Nephron progenitor cell (in vitro differentiated cells): ENCODE measurements around the gene SUSD3.

ENCODE experiments used
- DNase-seq: peaks from one replicate; pipeline ENCODE4 v3.0.0; 2021
- H3K27ac Mint-ChIP-seq: 2 replicates; pipeline ENCODE4 v1.8.0; 2021; ENCODE audit warnings: mild to moderate bottlenecking, moderate library complexity, mixed read lengths
- H3K27me3 Mint-ChIP-seq: 2 replicates; pipeline ENCODE4 v1.8.0; 2021; ENCODE audit warnings: mild to moderate bottlenecking, low read depth, mixed read lengths; ENCODE audit not compliant: poor library complexity
- H3K36me3 Mint-ChIP-seq: 2 replicates; pipeline ENCODE4 v1.8.0; 2021; ENCODE audit warnings: low read depth, mixed read lengths
- H3K4me1 Mint-ChIP-seq: 2 replicates; pipeline ENCODE4 v1.8.0; 2021; ENCODE audit warnings: mixed read lengths
- H3K4me3 Mint-ChIP-seq: 2 replicates; pipeline ENCODE4 v1.8.0; 2021; ENCODE audit warnings: mild to moderate bottlenecking, moderate library complexity, mixed read lengths
- H3K9me3 Mint-ChIP-seq: 2 replicates; pipeline ENCODE4 v1.8.0; 2021; ENCODE audit warnings: mild to moderate bottlenecking, moderate library complexity, mixed read lengths
- CTCF ChIP-seq: fragments of 200-600 bp; sonication (generic); IDR thresholded peaks from 2 replicates; pipeline ENCODE4 v1.5.0; 2021; ENCODE audit warnings: antibody characterized with exemption

SUSD3 gene

GRCh38 chr9:93038918-93039317, 19.6 kb upstream of the SUSD3 start:
- Mint-ChIP-seq H3K4me1 (peaks cover 34% of the 10 kb centered on the region), H3K27ac (no peak overlapping the region), H3K4me3 (no peak overlapping the region), H3K36me3 (no peaks in the 10 kb centered on the region), H3K9me3 (no peaks in the 10 kb centered on the region), H3K27me3 (no peaks in the 10 kb centered on the region)
- DNase-seq: no peak
- no peak for TF ChIP-seq CTCF

DNA sequence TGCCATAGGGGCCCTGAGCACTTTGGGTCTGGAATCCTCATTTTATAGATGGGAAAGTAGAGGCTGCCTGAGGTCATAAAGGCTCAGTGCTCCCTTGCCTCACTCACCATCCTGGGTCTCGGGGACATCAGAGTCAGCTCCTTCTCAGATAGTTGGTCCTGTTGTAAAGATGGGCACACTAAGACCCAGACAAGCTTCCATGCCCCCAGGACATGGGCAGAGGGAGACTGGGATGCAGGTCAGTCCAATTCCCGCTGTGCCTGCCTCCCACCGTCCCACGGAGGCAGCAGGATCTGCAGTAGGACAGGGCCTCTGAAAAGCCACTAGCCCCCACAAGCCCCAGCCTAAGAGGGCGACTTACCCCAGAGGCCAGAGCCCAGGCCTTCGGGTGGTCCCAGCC, 19.0 kb upstream of the SUSD3 start:
- no peaks in the 10 kb centered on the region for H3K36me3 Mint-ChIP-seq
- peaks cover 32% of the 10 kb centered on the region for H3K4me1 Mint-ChIP-seq

GRCh38 chr9:93039976-93040375, 18.5 kb upstream of the SUSD3 start:
- no peak for TF ChIP-seq CTCF
- no peaks in the 10 kb centered on the region for H3K36me3 Mint-ChIP-seq
- H3K27ac Mint-ChIP-seq: peak overlapping the region; percentile 51
- peaks cover 32% of the 10 kb centered on the region for H3K4me1 Mint-ChIP-seq
- peaks cover 3% of the 10 kb centered on the region for H3K27me3 Mint-ChIP-seq
- H3K4me3 Mint-ChIP-seq: no peak overlapping the region
- peaks cover 2% of the 10 kb centered on the region for H3K9me3 Mint-ChIP-seq
- DNase-seq: no peak

More for the DNA sequence above, 19.0 kb upstream of the SUSD3 start:
- Mint-ChIP-seq H3K4me3 (no peak overlapping the region), H3K9me3 (no peaks in the 10 kb centered on the region), H3K27ac (no peak overlapping the region), H3K27me3 (no peaks in the 10 kb centered on the region)
- DNase-seq: no peak
- no peak for TF ChIP-seq CTCF

- H3K36me3 Mint-ChIP-seq: no peaks in the 10 kb centered on the region
Observed at GRCh38 chr9:93040409-93040808, 18.1 kb upstream of the SUSD3 start.

DNA sequence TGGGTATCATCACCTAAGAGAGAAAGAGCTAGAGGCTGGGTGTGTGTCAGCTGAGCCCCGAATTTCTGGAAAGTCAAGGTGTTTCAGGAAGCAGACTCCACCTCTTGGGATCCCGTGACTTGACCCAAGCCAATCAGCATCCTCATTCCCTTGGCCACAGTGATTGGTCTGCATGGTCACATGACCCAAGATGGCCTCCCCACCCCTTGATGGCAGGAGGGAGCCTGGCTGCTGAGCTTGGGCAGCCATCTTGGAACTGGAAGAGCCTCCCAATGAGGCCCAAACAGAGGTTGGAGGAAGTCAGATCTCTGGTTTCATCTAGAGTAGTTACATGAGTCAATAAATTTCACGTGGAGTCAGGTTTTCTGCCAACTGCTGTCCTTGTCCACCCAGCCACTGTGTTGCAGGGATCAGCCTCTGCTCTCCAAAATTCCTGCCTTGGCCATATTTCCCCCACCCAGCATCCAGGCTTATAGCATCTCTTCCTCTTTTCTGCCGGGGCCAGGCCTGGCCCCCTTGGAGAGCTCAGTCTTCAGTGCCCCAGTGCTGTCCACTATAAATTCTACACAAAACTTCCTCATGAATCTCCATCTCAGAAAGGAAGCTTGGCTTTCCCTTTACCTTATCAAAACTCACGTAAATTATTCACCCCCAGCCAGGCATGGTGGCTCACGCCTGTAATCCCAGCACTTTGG, 17.2 kb upstream of the SUSD3 start:
- no peak for TF ChIP-seq CTCF
- Mint-ChIP-seq H3K27ac (no peak overlapping the region), H3K36me3 (no peaks in the 10 kb centered on the region), H3K4me1 (peaks cover 32% of the 10 kb centered on the region), H3K4me3 (no peak overlapping the region), H3K9me3 (peaks cover 11% of the 10 kb centered on the region), H3K27me3 (peaks cover 9% of the 10 kb centered on the region)
- no peak for DNase-seq

More at GRCh38 chr9:93040409-93040808, 18.1 kb upstream of the SUSD3 start:
- Mint-ChIP-seq H3K4me1 (peaks cover 32% of the 10 kb centered on the region), H3K9me3 (peaks cover 6% of the 10 kb centered on the region), H3K27me3 (peaks cover 5% of the 10 kb centered on the region), H3K27ac (no peak overlapping the region), H3K4me3 (no peak overlapping the region)
- TF ChIP-seq CTCF: no peak
- no peak for DNase-seq

GRCh38 chr9:93043122-93043521, 15.4 kb upstream of the SUSD3 start:
- no peak for DNase-seq
- TF ChIP-seq CTCF: no peak
- H3K4me3 Mint-ChIP-seq: no peak overlapping the region
- H3K27me3 Mint-ChIP-seq: peaks cover 9% of the 10 kb centered on the region
- peaks cover 23% of the 10 kb centered on the region for H3K4me1 Mint-ChIP-seq
- H3K36me3 Mint-ChIP-seq: no peaks in the 10 kb centered on the region
- H3K27ac Mint-ChIP-seq: peak overlapping the region; percentile 78
- peaks cover 11% of the 10 kb centered on the region for H3K9me3 Mint-ChIP-seq
